ENCODE results near the gene LSM5.
A peak's percentile ranks its signal among the peaks of the same experiment; 100 is the strongest.

The LSM5 gene

GRCh38 chr7:32490127-32490796 lies at the start of gene LSM5:
Gene LSM5 (minus strand): TSS chr7:32490380. CDS start chr7:32490365, 15 bp downstream.
- peak; percentile 86 to 90 for DNase-seq

- no peak for DNase-seq
Observed at GRCh38 chr7:32539366-32539765, 49.2 kb upstream of the LSM5 start.

GRCh38 chr7:32537760-32538159 lies 47.6 kb upstream of the LSM5 start:
- DNase-seq, result no peak

- no peak for DNase-seq
Observed at GRCh38 chr7:32536585-32536984, 46.4 kb upstream of the LSM5 start.

GRCh38 chr7:32536016-32536415 lies 45.8 kb upstream of the LSM5 start:
- DNase-seq, result no peak

GRCh38 chr7:32535162-32535702 lies 45.1 kb upstream of the LSM5 start:
- DNase-seq, result no peak

- DNase-seq, result no peak
Observed at GRCh38 chr7:32533276-32534029, 43.3 kb upstream of the LSM5 start.

GRCh38 chr7:32532716-32533115 lies 42.5 kb upstream of the LSM5 start:
- no peak for DNase-seq

GRCh38 chr7:32532086-32532485 lies 41.9 kb upstream of the LSM5 start:
- no peak for DNase-seq

- DNase-seq, result no peak
Observed at GRCh38 chr7:32531402-32531801, 41.2 kb upstream of the LSM5 start.

- DNase-seq, result no peak
Observed at GRCh38 chr7:32525839-32526238, 35.7 kb upstream of the LSM5 start.

- DNase-seq, result no peak
Observed at GRCh38 chr7:32524631-32525030, 34.5 kb upstream of the LSM5 start.

- no peak for DNase-seq
Observed at GRCh38 chr7:32522746-32523530, 32.8 kb upstream of the LSM5 start.

GRCh38 chr7:32519763-32520162 lies 29.6 kb upstream of the LSM5 start:
- DNase-seq, result peak in 1 of 2 experiments; percentile 16

- DNase-seq, result no peak
Observed at GRCh38 chr7:32518534-32519140, 28.5 kb upstream of the LSM5 start.

- DNase-seq, result no peak
Observed at GRCh38 chr7:32516551-32517100, 26.4 kb upstream of the LSM5 start.

GRCh38 chr7:32515890-32516550 lies 25.8 kb upstream of the LSM5 start:
- DNase-seq, result no peak

- no peak for DNase-seq
Observed at GRCh38 chr7:32513210-32513609, 23.0 kb upstream of the LSM5 start.

- no peak for DNase-seq
Observed at GRCh38 chr7:32511791-32512190, 21.6 kb upstream of the LSM5 start.

GRCh38 chr7:32507414-32507813 lies 17.2 kb upstream of the LSM5 start:
- no peak for DNase-seq

GRCh38 chr7:32506266-32507054 lies 16.3 kb upstream of the LSM5 start:
- DNase-seq, result peak in 1 of 2 experiments; percentile 32

Measured in activated CD4-positive, alpha-beta T cell treated with anti-CD3 and anti-CD28 coated beads, Interleukin-2, amount 50 U/mL, for 48 hours (primary cell).